MM.1S (cell line): ENCODE results near the gene C6orf141.

ENCODE experiments used
- DNase-seq: peaks from one replicate; pipeline ENCODE4 v3.0.0-alpha.2; 2015
- H2AFZ ChIP-seq: fragments of 300-600 bp; sonication (generic); 2 replicates; pipeline ENCODE4 v1.6.0; 2016; ENCODE audit warnings: antibody characterized with exemption, low read length
- H3F3A ChIP-seq: fragments of 300-600 bp; sonication (generic); 2 replicates; pipeline ENCODE4 v1.6.1; 2016; ENCODE audit warnings: mild to moderate bottlenecking, antibody characterized with exemption, low read length, moderate library complexity, mixed read lengths; ENCODE audit not compliant: insufficient read depth
- H3K27ac ChIP-seq: fragments of 300-600 bp; sonication (generic); 2 replicates; pipeline ENCODE4 v1.5.1; 2016; ENCODE audit warnings: mild to moderate bottlenecking, low read length
- H3K27me3 ChIP-seq: fragments of 300-600 bp; sonication (generic); replicated peaks from 2 replicates; pipeline ENCODE4 v1.6.0; 2016; ENCODE audit warnings: low read length; ENCODE audit not compliant: insufficient read depth
- H3K36me3 ChIP-seq: fragments of 300-600 bp; sonication (generic); replicated peaks from 2 replicates; pipeline ENCODE4 v1.6.1; 2016; ENCODE audit warnings: mild to moderate bottlenecking, low read length, mixed read lengths; ENCODE audit not compliant: insufficient read depth
- H3K4me1 ChIP-seq: fragments of 300-600 bp; sonication (generic); 2 replicates; pipeline ENCODE4 v1.6.1; 2016; ENCODE audit warnings: low read length, mixed read lengths
- H3K4me2 ChIP-seq: fragments of 300-600 bp; sonication (generic); 2 replicates; pipeline ENCODE4 v1.6.0; 2016; ENCODE audit warnings: low read depth, low read length
- H3K4me3 ChIP-seq: fragments of 300-600 bp; sonication (generic); 2 replicates; pipeline ENCODE4 v1.5.1; 2016; ENCODE audit warnings: low read length, mixed read lengths
- H3K79me2 ChIP-seq: fragments of 300-600 bp; sonication (generic); 2 replicates; pipeline ENCODE4 v1.6.1; 2016; ENCODE audit warnings: mixed run types, low read length, mixed read lengths
- H3K9ac ChIP-seq: fragments of 300-600 bp; sonication (generic); 2 replicates; pipeline ENCODE4 v1.6.1; 2016; ENCODE audit warnings: low read length, mixed read lengths
- H3K9me2 ChIP-seq: fragments of 300-600 bp; sonication (generic); replicated peaks from 2 replicates; pipeline ENCODE4 v1.6.1; 2016; ENCODE audit warnings: mild to moderate bottlenecking, low read length, mixed read lengths; ENCODE audit not compliant: insufficient read depth
- H3K9me3 ChIP-seq: fragments of 300-600 bp; sonication (generic); replicated peaks from 2 replicates; pipeline ENCODE4 v1.6.1; 2016; ENCODE audit warnings: mild to moderate bottlenecking, low read length, mixed read lengths; ENCODE audit not compliant: insufficient read depth
- H4K20me1 ChIP-seq: fragments of 300-600 bp; sonication (generic); 2 replicates; pipeline ENCODE4 v1.6.1; 2016; ENCODE audit warnings: mild to moderate bottlenecking, low read length, moderate library complexity, mixed read lengths; ENCODE audit not compliant: insufficient read depth
- CTCF ChIP-seq: fragments of 300-600 bp; sonication (generic); IDR thresholded peaks from 2 replicates; pipeline ENCODE4 v1.5.1; 2016; ENCODE audit warnings: antibody characterized with exemption, low read length, mixed read lengths
- EZH2 ChIP-seq: fragments of 300-600 bp; sonication (generic); optimal IDR thresholded peaks from 2 replicates; pipeline ENCODE3; 2017; ENCODE audit warnings: low read depth, mild to moderate bottlenecking, antibody characterized with exemption, low read length, mixed read lengths
- EZH2phosphoT487 ChIP-seq: fragments of 300-600 bp; sonication (generic); IDR thresholded peaks from 2 replicates; pipeline ENCODE4 v1.6.1; 2018; ENCODE audit warnings: antibody characterized with exemption, low read length

Gene C6orf141

GRCh38 chr6:49515485-49516146 is 34.9 kb upstream of the C6orf141 start:
- Histone ChIP-seq H4K20me1 (no peaks in the 10 kb centered on the region), H3K4me1 (no peaks in the 10 kb centered on the region), H3K9ac (no peak overlapping the region), H3K9me2 (no peaks in the 10 kb centered on the region), H3K36me3 (no peaks in the 10 kb centered on the region), H2AFZ (no peak overlapping the region), H3K79me2 (no peaks in the 10 kb centered on the region), H3K27me3 (no peaks in the 10 kb centered on the region), H3K4me3 (no peak overlapping the region), H3K9me3 (no peaks in the 10 kb centered on the region), H3F3A (no peaks in the 10 kb centered on the region), H3K27ac (no peak overlapping the region), H3K4me2 (no peak overlapping the region)
- DNase-seq, result no peak
- no peak for TF ChIP-seq EZH2
- TF ChIP-seq EZH2phosphoT487, result no peak
- TF ChIP-seq CTCF, result no peak

DNA sequence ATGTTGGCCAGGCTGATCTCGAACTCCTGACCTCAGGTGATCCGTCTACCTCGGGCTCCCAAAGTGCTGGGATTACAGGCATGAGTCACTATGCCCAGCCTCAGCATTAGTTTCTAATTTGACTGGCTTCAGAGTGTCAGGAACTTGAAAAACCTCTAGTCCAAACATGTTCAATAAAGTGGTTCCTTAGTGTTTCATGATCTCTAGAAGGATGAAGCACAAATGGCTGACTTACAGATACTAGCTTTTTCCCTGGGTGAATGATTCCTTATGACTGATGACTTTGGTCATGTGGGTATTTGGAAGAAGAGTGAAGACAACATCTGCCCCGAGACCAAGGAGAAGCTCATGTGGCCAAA is 34.3 kb upstream of the C6orf141 start:
- TF ChIP-seq EZH2 (no peak), CTCF (no peak), EZH2phosphoT487 (no peak)
- H3K4me1 ChIP-seq, result no peaks in the 10 kb centered on the region
- H2AFZ ChIP-seq, result no peak overlapping the region
- DNase-seq, result no peak
- H3K36me3 ChIP-seq, result no peaks in the 10 kb centered on the region
- no peaks in the 10 kb centered on the region for H3F3A ChIP-seq
- no peaks in the 10 kb centered on the region for H3K27me3 ChIP-seq
- H4K20me1 ChIP-seq, result no peaks in the 10 kb centered on the region
- no peaks in the 10 kb centered on the region for H3K9me3 ChIP-seq
- no peak overlapping the region for H3K4me2 ChIP-seq
- H3K9me2 ChIP-seq, result no peaks in the 10 kb centered on the region
- no peaks in the 10 kb centered on the region for H3K79me2 ChIP-seq
- no peak overlapping the region for H3K9ac ChIP-seq
- H3K4me3 ChIP-seq, result no peak overlapping the region
- no peak overlapping the region for H3K27ac ChIP-seq

DNA sequence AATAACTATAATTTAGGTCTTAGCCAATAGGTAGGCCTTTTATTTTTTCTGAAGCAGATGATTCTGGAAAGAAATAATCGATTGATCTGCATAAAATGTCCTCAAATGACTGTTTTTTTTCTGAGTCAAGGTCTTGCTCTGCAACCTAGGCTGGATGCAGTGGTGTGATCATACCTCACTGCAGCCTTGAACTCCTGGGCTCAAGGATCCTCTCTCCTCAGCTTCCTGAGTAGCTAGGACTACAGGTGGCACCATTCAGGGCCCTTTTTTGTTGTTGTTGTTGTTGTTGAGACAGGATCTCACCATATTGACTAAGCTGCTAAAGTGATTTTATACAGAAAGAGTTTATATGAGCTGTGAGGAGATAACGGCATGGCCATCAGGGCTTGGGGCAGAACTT is 32.5 kb upstream of the C6orf141 start:
- no peak overlapping the region for H3K4me2 ChIP-seq

More for the DNA sequence above, 32.5 kb upstream of the C6orf141 start:
- DNase-seq, result no peak
- no peaks in the 10 kb centered on the region for H3K27me3 ChIP-seq
- no peaks in the 10 kb centered on the region for H4K20me1 ChIP-seq
- H3F3A ChIP-seq, result no peaks in the 10 kb centered on the region
- H3K9me2 ChIP-seq, result no peaks in the 10 kb centered on the region
- H2AFZ ChIP-seq, result no peak overlapping the region
- H3K9me3 ChIP-seq, result no peaks in the 10 kb centered on the region
- no peaks in the 10 kb centered on the region for H3K4me1 ChIP-seq
- TF ChIP-seq CTCF (no peak), EZH2 (no peak), EZH2phosphoT487 (no peak)
- no peaks in the 10 kb centered on the region for H3K79me2 ChIP-seq
- H3K4me3 ChIP-seq, result no peak overlapping the region
- no peak overlapping the region for H3K27ac ChIP-seq
- no peaks in the 10 kb centered on the region for H3K36me3 ChIP-seq
- H3K9ac ChIP-seq, result no peak overlapping the region
